IPS-18a (cell line): ENCODE measurements around the gene ZNF555.
"Not testable (repeated sequence)": the region's sequence is repeated elsewhere in the genome, so short reads cannot be mapped to it uniquely, and the experiment has no call there.

ENCODE experiments used
- H3K27ac ChIP-seq: one replicate; pipeline ENCODE4 v1.5.1; 2013; ENCODE audit warnings: low read length
- H3K27me3 ChIP-seq: one replicate; pipeline ENCODE4 v1.6.1; 2013; ENCODE audit warnings: mild to moderate bottlenecking, low read length; ENCODE audit not compliant: control insufficient read depth, insufficient read depth
- H3K36me3 ChIP-seq: one replicate; pipeline ENCODE4 v1.6.1; 2013; ENCODE audit warnings: low read depth, low read length; ENCODE audit not compliant: control insufficient read depth
- H3K4me1 ChIP-seq: one replicate; pipeline ENCODE4 v1.6.1; 2013; ENCODE audit warnings: low read depth, low read length; ENCODE audit not compliant: control insufficient read depth
- H3K4me3 ChIP-seq: one replicate; pipeline ENCODE4 v1.5.1; 2013; ENCODE audit warnings: low read length
- H3K9ac ChIP-seq: one replicate; pipeline ENCODE4 v1.6.1; 2013; ENCODE audit warnings: mild to moderate bottlenecking, low read length, moderate library complexity
- H3K9me3 ChIP-seq: one replicate; pipeline ENCODE4 v1.6.1; 2013; ENCODE audit warnings: low read depth, low read length; ENCODE audit not compliant: control insufficient read depth

The ZNF555 gene

GRCh38 chr19:2858864-2859263 is 17.6 kb downstream of the ZNF555 start:
- Histone ChIP-seq H3K4me3 (no peak overlapping the region), H3K9me3 (peaks cover 35% of the 10 kb centered on the region), H3K9ac (no peak overlapping the region), H3K36me3 (peaks cover under 1% of the 10 kb centered on the region), H3K4me1 (no peaks in the 10 kb centered on the region), H3K27ac (no peak overlapping the region), H3K27me3 (no peaks in the 10 kb centered on the region)

GRCh38 chr19:2863816-2864215 is 22.5 kb downstream of the ZNF555 start:
- no peak overlapping the region for H3K9ac ChIP-seq
- H3K27ac ChIP-seq = no peak overlapping the region
- H3K4me1 ChIP-seq = no peaks in the 10 kb centered on the region
- H3K9me3 ChIP-seq = peaks cover 14% of the 10 kb centered on the region
- H3K36me3 ChIP-seq = no peaks in the 10 kb centered on the region
- H3K4me3 ChIP-seq = no peak overlapping the region
- H3K27me3 ChIP-seq = no peaks in the 10 kb centered on the region

DNA sequence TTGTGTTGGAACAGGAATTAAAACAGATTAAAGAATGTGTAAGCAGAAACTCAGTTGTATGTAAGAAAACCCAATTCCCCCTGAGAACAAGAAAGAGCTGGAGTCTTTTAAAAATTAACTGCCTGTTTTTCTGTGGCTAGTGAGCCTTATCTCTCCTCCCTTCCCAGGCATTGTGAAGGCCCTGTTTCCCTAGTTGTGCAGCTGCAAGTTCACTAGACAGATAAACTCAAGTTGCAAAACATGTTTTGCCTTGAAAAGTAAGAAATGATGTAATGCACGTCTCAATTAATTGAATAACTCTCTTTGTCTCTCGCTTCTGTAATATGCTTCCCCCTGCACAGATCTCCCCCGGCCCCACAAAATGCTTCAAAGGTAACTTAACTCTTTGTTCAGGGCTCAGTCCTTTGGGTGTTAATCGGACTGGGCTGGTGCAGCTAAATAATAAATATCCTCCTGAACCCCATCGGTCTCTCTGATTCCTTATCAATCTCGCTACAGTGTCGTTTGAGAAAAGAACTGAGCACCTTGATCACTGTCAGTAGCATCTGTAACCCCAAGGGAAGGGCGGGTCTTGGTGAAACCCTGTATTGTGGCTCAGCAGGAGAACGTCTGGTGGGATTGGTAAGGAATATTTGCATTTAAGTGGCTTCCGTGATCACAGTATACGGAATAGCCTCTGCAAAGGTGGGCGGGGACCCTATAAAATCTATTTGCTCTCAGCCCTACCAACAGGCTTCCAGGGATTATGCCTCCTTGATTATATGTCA is 24.2 kb downstream of the ZNF555 start:
- Histone ChIP-seq H3K4me1 (no peaks in the 10 kb centered on the region), H3K9ac (no peak overlapping the region), H3K27ac (no peak overlapping the region), H3K4me3 (no peak overlapping the region), H3K27me3 (no peaks in the 10 kb centered on the region), H3K9me3 (peaks cover 14% of the 10 kb centered on the region), H3K36me3 (no peaks in the 10 kb centered on the region)

DNA sequence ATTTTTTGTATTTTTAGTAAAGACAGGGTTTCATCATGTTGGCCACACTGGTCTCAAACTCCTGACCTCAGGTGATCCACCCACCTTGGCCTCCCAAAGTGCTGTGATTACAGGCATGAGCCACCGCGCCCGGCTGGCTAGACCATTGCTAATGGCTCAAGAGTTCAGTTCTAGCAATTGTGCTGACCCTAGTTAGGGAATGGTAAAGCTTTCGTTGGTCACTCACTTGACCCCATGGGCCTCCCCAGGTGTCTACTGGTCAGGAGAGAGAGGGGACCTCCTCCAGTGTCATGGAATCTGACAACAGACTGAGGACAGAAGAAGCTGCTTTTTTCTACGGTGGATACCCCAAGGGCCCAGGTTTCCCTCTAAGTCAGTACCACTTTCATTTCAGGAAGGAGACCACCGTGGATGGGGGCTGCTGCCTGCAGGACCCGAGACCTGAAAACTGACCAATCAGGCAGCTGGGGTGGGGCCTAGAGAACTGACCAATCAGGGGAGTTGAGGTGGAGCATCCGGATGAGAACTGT is 25.3 kb downstream of the ZNF555 start:
- no peak overlapping the region for H3K27ac ChIP-seq
- H3K9me3 ChIP-seq = peaks cover 10% of the 10 kb centered on the region
- no peaks in the 10 kb centered on the region for H3K4me1 ChIP-seq
- no peak overlapping the region for H3K9ac ChIP-seq
- H3K36me3 ChIP-seq = no peaks in the 10 kb centered on the region
- H3K27me3 ChIP-seq = no peaks in the 10 kb centered on the region
- H3K4me3 ChIP-seq = no peak overlapping the region

DNA sequence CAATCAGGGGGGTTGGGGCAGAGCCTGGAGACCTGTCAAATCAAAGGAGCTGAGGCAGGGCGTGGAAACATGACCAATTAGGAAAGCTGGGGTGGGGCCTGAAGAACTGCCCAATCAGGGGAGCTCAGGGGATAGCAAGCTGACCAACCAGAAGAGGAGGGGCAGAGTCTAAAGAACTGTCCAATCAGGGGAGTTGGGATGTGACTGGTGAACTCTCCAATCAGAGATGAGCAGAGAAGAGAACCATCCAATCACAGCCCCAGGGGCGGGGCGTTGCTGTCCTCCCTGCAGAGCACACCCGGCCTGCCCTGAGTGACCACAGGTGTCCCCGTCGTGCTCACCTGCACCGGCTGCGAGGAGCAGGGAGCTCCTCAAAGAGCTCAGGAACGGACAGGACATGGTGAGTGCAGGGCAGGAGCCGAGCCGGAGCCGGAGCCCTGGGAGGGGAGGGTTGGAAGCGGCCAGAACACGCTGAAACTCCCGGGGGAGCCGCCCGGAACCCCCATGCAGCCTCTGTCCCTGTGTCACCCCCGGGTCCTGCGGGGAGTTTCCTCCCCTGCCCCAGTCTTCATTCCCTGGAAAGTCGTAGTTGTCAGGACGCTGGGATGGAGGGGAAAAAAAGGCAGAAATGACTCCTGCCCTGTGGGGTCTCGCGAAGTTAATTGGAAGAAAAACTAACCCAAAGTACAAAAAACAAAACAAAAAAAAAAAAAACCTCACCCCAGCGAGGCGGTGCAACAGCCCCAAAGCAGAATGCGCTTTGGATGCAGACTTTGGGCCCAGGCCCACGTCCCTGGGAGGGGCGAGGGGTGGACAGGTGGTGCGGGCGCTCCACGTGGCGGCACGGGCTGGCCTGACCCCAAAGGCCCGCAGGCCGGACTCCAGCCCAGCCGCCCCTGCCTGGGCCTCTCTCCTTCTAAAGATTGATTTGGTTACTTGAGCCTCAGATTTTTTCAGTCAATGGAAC is 26.0 kb downstream of the ZNF555 start, which contains the start of gene ZNF556:
ZNF556 (plus strand) TSS at position 311 of the 967 bp plus-strand sequence; CDS start at position 398, 87 bp downstream.
- Histone ChIP-seq H3K27me3 (no peaks in the 10 kb centered on the region), H3K4me1 (no peaks in the 10 kb centered on the region), H3K27ac (no peak within 1 kb of the TSS), H3K36me3 (no peaks in the 10 kb centered on the region), H3K9ac (no peak within 1 kb of the TSS), H3K4me3 (no peak within 1 kb of the TSS), H3K9me3 (peaks cover 9% of the 10 kb centered on the region)

DNA sequence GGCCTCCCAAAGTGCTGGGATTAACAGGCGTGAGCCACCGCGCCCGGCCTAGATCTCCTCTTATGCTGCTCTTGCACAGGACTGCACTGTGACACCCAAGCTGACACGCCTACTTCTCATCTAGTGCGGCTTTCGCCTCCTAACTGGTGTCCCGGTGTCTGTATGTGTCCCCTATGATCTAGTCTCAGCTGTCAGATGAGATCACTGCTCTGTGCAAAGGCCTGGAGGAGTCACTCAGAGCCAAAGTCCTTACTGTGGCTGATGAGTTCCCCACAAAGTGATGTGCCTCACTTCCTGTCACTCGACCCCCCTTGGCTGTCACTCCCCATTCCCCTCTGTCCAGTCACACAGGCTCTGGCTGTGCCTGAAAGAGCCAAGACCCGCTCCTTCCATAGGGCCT is 28.3 kb downstream of the ZNF555 start:
- H3K4me1 ChIP-seq = no peaks in the 10 kb centered on the region
- peaks cover 5% of the 10 kb centered on the region for H3K9me3 ChIP-seq
- no peaks in the 10 kb centered on the region for H3K36me3 ChIP-seq
- H3K27me3 ChIP-seq = no peaks in the 10 kb centered on the region
- no peak overlapping the region for H3K27ac ChIP-seq
- H3K4me3 ChIP-seq = no peak overlapping the region
- H3K9ac ChIP-seq = no peak overlapping the region

GRCh38 chr19:2872175-2872574 is 30.9 kb downstream of the ZNF555 start:
- not testable (repeated sequence) for H3K4me1 ChIP-seq, H3K27ac ChIP-seq, H3K4me3 ChIP-seq, H3K9ac ChIP-seq, H3K9me3 ChIP-seq, H3K36me3 ChIP-seq, H3K27me3 ChIP-seq

GRCh38 chr19:2877398-2878331 is 36.4 kb downstream of the ZNF555 start:
- Histone ChIP-seq H3K27me3 (no peaks in the 10 kb centered on the region), H3K27ac (no peak overlapping the region), H3K9me3 (peaks cover 17% of the 10 kb centered on the region), H3K9ac (no peak overlapping the region), H3K36me3 (no peaks in the 10 kb centered on the region), H3K4me3 (no peak overlapping the region), H3K4me1 (no peaks in the 10 kb centered on the region)

GRCh38 chr19:2883686-2884439 is 42.6 kb downstream of the ZNF555 start:
- H3K4me1 ChIP-seq = no peaks in the 10 kb centered on the region
- no peaks in the 10 kb centered on the region for H3K27me3 ChIP-seq
- H3K9ac ChIP-seq = no peak overlapping the region
- no peaks in the 10 kb centered on the region for H3K36me3 ChIP-seq
- H3K9me3 ChIP-seq = peaks cover 3% of the 10 kb centered on the region
- no peak overlapping the region for H3K27ac ChIP-seq
- H3K4me3 ChIP-seq = no peak overlapping the region

DNA sequence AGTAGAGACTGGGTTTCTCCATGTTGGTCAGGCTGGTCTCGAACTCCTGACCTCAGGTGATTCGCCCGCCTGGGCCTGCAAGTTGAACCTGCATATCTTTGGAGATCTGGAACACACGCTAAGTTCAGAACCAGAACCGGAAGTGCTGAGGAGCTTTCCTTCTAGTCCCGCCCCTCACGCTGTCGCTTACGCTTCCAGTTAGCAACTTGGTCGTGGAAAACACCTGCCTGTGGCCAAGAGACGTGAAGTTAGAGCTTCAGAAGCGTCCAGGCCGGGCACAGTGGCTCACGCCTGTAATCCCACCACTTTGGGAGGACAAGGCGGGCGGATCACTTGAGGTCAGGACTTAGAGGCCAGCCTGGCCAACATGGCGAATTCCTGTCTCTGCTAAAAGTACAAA is 44.5 kb downstream of the ZNF555 start:
- Histone ChIP-seq H3K27me3 (no peaks in the 10 kb centered on the region), H3K9me3 (no peaks in the 10 kb centered on the region), H3K9ac (no peak overlapping the region), H3K27ac (no peak overlapping the region), H3K36me3 (no peaks in the 10 kb centered on the region), H3K4me1 (no peaks in the 10 kb centered on the region), H3K4me3 (no peak overlapping the region)
